Cardiac fibroblast (primary cell): ENCODE results near the gene ATP11B.
A peak's percentile ranks its signal among the peaks of the same experiment; 100 is the strongest.

Experiments
- DNase-seq, 2 donors: peaks; one replicate each; pipeline versions ENCODE4 v3.0.0 to v3.0.0-alpha.2; 2010; ENCODE audit warnings: low read depth in 2 of 2
- H3K4me3 ChIP-seq, 2 donors: replicated peaks in 1 of 2; 1 replicate in 1 of 2; 2 replicates in 1 of 2; pipeline ENCODE4 v1.5.1; 2011; ENCODE audit warnings: low read depth in 2 of 2, low read length in 2 of 2, mild to moderate bottlenecking in 2 of 2, moderate library complexity in 1 of 2
- CTCF ChIP-seq: IDR thresholded peaks from one replicate; pipeline ENCODE4 v1.5.1; 2011; ENCODE audit warnings: low read depth, mild to moderate bottlenecking, low read length, inconsistent platforms

ATP11B gene

GRCh38 chr3:182957226-182957625, 163.9 kb downstream of the ATP11B start:
- no peak overlapping the region for H3K4me3 ChIP-seq
- DNase-seq = no peak
- no peak for TF ChIP-seq CTCF

GRCh38 chr3:182957676-182958266, 164.5 kb downstream of the ATP11B start:
- no peak for DNase-seq
- no peak for TF ChIP-seq CTCF
- no peak overlapping the region for H3K4me3 ChIP-seq

GRCh38 chr3:182959474-182960350, 166.4 kb downstream of the ATP11B start:
- DNase-seq = no peak
- H3K4me3 ChIP-seq = no peak overlapping the region
- no peak for TF ChIP-seq CTCF

GRCh38 chr3:182962166-182962565, 168.9 kb downstream of the ATP11B start:
- H3K4me3 ChIP-seq = no peak overlapping the region
- TF ChIP-seq CTCF = no peak
- peak in 1 of 2 donors; percentile 46 for DNase-seq

- H3K4me3 ChIP-seq = no peak overlapping the region
- TF ChIP-seq CTCF = no peak
- no peak for DNase-seq
These were observed 170.9 kb downstream of the ATP11B start for GRCh38 chr3:182964179-182964578.

GRCh38 chr3:182965861-182966366, 172.6 kb downstream of the ATP11B start:
- no peak for DNase-seq
- H3K4me3 ChIP-seq = no peak overlapping the region
- TF ChIP-seq CTCF = no peak
